GM18873 (cell line): ENCODE results near the gene P2RX6.
"Not testable (repeated sequence)": the region's sequence is repeated elsewhere in the genome, so short reads cannot be mapped to it uniquely, and the experiment has no call there.

Experiments used
- ATAC-seq: cut with Tn5 transposase; IDR thresholded peaks from one replicate; pipeline ENCODE4 v1.9.1; 2021; ENCODE audit warnings: mild to moderate bottlenecking, moderate library complexity, moderate number of reproducible peaks; ENCODE audit not compliant: unreplicated experiment, low FRiP score

The P2RX6 gene

DNA sequence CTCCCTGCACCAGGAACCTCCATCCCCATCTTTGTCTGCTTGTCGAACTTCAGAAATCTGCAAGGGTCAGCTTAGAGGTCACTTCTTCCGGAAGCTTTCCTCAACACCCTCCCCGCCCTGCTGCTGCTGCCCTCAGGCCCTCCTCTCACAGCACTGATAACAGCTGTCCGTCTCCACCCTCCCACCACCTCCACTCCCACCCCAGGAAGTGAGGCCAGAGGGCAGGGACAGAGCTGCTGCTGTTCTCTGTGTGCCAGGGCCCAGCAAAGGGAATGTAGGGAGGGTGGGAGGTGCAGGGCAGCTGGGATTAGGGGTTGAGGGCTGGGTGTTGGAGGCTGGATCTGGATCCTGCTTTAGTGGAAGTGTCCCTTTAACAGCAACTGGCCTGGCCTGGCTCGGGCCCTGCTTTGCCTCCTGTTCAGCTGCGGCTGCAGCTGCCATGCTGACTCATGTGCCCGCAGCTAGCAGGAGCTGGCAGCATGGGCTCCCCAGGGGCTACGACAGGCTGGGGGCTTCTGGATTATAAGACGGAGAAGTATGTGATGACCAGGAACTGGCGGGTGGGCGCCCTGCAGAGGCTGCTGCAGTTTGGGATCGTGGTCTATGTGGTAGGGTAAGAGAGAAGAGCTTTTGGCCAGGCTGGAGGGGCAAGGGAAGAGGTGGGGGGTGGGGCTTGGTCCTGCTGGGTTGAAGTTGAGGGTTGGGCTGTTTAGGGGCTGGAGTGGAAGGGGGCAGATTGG, at the start of gene P2RX6:
TSS of gene P2RX6 (plus strand) at position 440 of the 740 bp plus-strand sequence. CDS start at position 450, 10 bp downstream.
- no peak for ATAC-seq

DNA sequence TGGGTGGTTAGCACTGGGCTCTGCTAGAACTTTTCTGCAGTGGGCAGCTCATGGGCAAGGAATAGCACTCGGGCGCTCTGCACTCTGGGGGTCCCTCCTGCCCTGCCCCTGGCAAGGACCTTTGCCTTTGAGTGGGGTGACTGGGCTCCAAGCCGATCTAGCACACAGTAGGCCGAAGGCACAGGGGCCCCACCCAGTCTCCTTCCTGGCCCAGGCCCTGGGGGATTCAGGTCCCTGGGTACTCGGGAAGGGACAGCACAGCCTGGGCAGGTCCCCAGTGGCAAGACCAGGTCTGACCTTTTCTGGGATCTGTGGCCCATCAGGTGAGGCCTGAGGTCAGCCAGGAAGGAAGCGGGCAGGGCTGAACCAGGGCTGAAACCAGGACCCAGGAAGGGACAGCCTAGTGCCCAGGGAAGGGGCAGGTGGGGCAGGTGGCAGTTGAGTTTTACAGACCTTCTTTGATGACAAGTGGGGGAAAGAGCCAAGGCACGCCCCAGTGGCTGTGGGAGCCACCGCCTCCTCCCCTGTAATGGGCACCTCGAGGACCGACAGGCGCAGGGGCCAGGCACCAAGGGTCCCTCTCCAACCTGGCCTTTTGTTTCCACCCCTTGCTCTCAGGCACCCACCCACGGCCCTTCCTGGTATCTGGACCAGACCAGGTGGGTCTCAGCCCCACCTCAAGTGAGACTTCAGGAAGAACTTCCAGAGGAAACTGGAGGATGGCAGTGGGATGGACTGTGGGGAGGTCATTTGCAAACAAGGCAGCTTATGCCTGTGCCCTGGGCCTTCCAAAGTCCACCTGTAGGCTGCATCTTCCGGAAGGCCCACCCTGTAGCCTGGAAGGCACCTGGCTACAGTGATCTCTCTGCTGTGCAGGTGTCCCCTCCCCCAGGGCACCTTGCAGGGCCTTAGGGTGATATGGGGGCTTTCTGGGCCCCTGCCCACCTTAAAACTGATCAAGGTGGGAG, 48.8 kb upstream of the P2RX6 start:
- no peak for ATAC-seq

DNA sequence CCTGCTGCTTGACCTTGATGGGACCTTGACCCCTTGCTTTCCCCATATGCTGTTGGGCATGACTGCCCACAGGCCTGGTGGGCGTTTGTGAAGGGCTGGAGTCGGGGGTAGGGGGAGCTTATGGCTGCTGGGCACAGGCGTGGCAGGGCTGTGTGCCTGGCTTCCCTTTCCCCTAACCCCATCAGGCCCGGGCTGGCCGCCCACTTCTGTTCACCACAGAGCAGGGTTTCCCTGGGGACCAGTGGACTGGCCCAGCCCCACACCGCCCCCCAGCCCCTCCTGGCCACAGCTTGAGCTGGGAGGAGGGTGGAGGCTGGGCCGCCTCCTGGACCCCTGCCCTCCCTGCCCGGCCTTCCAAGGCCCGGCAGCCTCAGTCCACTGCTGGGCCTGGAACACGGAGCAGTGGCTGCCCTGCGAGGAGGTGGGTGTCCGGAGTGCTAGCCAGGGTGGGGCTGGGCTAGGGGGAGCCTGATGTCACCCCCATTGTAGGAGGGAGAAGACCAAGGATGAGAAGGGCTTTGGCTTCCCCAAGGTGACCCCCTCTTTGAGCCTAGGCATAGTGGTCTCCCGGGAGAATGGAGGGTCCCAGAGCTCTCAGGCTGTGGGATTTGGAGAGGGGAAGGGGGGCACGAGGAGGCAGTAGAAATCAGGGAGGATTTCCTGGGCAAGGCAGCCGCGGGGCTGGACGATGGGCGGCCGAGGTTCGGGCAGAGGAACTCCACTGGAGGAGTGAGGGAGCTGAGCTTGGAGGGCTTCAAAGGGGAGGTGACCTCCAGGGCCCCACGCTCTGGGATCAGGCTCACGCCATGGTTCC, 47.9 kb upstream of the P2RX6 start, which contains the start of gene AIFM3:
TSS of gene AIFM3 (plus strand) at position 373 of the 814 bp plus-strand sequence. CDS start 690 bp downstream, outside the sequence.
- no peak for ATAC-seq

DNA sequence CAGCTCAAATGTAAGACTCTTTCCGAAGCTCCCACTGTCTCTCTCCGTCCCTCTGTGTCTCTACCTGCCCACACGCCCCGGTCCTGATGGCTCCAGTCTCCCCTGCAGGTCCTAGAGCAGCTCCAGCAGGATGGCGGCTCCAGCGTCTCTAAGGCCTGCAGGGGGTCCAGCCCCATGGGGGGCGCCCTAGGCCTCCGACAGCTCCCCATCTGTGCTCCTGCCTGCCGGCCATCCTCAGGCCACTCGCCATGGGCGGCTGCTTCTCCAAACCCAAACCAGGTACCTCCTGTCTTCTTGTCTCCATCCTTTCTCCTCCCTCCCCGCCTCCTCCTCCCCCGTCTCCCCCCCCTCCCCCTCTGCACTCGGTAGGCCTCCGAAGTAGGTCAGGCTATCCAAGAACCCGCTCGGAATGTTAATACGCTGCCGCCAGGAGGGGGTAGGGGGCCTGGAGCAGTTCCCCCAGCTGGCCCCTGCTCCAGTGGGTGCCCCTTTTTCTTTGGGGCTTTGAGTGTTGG, 47.2 kb upstream of the P2RX6 start:
- no peak for ATAC-seq

DNA sequence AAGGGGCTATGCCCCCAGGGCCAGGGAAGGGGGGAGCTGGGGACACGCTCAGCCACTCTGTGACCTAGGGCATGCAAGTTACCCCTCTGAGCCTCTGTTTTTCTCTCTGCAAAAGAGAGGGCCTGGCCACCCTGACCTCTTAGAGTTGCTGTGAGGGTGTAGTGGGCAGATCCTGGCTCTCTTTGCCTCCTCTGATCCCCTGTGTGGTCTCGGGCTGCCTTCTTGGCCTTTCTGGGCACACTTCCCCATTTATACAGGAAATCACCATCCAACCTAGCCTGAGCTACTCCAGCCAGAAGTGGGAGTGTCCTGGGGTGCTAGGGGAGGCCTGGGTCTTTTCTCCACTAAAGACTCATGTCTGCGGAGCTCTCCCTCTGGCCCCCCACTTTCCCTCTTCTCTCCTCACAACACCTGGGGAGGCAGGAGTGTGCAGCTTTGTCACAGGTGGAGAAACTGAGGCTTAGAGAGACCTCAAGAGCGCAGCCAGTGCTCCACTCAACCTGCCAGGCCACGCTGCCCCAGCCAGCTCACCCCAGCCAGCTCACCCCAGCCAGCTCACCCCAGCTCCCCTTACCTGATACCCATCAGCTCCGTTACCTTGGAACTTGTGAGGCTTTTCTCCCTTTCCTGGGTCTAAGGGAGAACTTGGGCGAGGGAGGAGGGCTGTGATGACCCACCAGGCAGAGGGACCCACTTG, 46.5 kb upstream of the P2RX6 start:
- ATAC-seq: no peak

DNA sequence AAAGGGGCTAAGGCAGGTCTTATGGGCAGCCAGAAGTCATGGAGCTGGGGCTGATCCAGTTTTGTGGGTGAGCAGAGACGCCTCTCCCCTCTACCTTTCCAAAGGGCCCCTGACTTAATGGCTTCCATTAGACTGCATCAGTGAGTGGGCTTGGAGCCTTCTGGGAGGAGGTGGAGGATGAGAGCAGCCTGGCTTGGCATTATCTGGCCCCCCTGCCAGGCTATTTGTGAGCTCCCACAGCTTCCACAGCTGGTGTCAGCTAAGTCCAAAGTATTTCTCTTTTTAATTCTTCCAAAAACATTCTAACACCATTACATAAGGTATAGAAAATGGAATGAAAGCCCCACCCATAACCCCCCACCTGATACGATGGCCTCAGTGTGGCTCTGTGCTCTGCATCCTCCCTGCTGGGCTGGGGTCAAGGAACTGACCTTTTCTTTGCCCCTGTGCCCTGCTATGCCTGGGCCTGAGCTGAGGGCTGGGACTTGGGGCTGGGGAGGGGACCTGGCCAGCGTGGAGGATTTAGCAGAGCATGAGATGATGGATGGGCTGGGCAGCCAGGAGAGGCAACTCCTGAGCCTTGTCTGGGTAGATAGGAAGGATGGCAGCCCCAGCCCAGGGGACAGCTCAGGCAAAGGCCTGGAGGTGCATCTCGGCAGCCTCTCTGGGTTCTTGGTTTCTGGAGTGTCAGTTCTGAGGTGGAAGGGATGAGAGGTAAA, 43.9 kb upstream of the P2RX6 start:
- ATAC-seq: no peak

DNA sequence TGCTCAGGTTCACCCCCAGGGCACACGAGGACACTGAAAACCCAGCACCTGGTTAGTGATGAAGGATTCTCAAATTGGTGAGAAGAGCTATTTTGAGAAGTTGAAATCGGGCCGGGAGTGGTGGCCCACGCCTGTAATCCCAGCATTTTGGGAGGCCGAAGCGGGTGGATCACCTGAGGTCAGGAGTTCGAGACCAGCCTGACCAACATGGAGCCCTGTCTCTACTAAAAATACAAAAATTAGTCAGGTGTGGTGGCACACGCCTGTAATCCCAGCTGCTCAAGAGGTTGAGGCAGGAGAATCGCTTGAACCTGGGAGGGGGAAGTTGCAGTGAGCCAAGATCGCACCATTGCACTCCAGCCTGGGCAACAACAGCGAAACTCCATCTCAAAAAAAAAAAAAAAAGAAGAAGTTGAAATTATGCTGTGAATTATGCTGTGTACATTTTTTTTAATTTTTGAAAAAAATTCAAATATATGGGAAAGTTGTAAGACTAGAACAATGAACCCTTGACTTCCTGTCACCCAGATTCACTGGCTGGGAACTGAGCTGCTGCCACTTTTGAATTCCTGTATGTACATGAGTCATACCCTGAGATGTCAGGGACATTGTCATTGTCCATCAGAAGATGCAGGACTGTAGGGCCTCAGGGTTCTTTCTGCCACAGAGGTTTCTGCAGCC, 42.8 kb upstream of the P2RX6 start:
- not testable (repeated sequence) for ATAC-seq

DNA sequence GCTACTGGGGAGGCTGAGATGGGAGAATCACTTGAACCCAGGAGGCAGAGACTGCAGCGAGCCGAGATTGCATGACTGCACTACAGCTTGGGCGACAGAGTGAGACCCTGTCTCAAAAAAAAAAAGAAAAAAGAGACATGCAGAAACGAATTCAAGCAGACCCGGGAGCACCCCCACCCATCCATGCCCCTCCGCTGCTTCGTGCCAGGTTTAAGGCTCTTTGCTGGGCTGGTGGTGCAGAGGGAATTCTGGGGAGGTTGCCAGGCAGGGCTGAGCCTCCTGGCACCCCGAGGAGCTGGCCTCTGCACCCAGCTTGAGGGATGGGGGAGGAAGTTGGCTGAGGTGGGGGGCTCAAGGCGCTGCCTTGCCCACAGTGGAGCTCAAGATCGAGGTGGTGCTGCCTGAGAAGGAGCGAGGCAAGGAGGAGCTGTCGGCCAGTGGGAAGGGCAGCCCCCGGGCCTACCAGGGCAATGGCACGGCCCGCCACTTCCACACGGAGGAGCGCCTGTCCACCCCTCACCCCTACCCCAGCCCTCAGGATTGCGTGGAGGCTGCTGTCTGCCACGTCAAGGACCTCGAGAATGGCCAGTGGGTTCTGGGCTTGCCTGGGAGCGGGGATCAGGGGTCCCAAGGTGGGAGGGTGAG, 41.9 kb upstream of the P2RX6 start:
- no peak for ATAC-seq

DNA sequence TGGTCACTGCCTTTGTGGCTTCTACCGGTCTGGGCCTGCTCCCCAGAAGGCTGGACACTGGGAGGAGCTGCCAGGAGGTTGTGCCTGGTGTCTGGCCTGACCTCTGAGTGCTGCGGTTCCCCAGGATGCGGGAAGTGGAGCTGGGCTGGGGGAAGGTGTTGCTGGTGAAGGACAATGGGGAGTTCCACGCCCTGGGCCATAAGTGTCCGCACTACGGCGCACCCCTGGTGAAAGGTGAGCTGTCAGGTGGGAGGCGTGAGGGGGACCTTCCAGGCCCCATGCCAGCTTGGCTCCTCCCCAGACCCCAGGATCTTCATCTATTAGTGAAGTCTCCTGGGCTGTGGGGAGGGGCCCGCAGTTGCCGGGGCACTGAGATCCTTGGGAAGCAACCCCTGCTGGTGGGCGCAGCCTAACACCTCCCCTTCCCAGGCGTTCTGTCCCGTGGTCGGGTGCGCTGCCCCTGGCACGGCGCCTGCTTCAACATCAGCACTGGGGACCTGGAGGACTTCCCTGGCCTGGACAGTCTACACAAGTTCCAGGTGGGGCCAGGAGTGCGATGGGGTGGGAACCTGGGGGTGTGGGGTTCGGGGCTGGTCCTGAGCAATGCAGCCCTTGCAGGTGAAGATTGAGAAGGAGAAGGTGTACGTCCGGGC, 41.2 kb upstream of the P2RX6 start:
- ATAC-seq: no peak

DNA sequence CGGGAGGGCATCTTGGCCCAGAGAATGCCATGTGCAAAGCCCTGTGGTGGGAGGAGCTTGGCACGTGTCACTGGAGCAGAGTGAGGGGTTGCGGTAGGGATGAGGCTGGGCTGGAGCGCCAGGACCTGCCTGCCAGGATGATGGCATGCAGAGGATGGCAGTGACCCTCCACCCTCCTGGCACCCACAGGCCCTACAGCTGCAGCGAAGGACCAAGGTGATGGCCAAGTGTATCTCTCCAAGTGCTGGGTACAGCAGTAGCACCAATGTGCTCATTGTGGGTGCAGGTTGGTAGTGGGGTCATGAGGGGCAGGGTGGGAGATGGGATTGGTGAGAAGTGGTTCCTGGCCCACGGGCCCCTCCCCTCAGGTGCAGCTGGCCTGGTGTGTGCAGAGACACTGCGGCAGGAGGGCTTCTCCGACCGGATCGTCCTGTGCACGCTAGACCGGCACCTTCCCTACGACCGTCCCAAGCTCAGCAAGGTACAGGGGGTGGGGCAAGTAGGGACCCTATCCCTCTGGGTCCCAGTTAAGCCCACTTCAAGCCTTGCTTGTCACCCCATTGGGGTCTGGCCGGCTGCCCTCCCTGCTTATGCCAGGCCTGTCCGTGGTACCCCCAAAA, 40.5 kb upstream of the P2RX6 start:
- ATAC-seq: no peak

DNA sequence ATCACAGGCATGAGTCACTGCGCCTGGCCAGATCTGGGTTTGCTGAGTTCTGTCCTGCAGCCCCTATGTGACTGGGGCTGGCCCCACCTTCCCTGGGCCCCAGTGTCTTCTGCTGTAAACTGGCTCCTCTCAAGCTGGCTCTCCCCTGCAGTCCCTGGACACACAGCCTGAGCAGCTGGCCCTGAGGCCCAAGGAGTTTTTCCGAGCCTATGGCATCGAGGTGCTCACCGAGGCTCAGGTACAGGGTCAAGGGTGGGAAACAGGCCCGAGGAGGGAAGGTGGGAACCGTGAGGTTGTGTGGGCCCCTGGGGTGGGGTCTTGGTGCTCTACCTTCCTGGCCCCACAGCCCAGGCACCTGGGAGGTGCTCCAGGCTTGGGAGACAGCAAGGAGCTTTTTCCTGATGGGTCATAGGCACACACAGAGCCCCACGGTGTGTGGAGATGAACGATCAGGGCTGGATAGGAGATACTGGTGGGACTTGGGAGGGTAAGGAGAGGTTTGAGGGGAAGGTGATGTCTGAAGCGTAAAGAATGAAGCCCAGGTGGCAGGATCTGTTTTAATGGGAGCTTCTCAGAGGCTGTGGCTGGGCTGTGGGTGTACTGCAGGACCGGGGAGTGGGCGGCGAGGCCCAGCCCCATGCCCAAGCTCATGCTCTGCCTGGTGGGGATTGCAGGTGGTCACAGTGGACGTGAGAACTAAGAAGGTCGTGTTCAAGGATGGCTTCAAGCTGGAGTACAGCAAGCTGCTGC, 39.2 kb upstream of the P2RX6 start:
- ATAC-seq: no peak

DNA sequence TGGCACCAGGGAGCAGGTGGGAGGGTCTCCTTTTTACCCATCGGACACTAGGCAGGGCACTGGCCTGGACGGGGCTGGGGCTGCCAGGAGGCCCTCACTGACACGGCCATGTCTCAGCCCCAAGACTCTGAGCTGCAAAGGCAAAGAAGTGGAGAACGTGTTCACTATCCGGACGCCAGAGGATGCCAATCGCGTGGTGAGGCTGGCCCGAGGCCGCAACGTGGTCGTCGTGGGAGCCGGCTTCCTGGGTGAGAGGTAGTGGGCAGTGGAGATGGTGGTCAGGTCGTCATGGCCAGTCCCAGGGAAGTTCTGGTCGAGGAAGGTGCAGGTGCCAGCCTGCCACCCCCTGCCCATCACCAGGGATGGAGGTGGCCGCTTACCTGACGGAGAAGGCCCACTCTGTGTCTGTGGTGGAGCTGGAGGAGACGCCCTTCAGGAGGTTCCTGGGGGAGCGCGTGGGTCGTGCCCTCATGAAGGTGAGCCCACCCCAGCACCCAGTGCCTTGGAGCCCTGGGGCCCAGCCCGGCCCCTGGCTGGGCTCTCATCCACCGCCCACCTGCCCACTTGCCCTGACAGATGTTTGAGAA, 38.6 kb upstream of the P2RX6 start:
- ATAC-seq: no peak

DNA sequence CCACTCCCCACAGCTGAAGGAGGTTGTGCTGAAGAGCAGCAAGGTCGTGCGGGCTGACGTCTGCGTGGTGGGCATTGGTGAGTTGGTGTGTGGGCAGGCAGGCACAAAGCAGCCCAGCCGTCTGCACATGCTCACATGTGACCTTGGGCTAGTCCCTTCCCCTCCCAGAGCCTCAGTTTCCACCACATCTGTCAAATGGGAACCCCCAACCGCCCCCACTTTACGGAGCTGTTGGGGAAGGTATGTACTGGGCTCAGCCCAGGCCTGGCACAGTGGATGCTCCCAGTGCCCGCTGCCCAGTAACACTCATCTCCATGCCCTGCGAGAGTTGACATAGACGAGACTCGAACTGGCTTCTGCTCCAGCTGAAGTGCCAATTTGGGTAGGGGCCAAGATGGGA, 37.9 kb upstream of the P2RX6 start:
- no peak for ATAC-seq

DNA sequence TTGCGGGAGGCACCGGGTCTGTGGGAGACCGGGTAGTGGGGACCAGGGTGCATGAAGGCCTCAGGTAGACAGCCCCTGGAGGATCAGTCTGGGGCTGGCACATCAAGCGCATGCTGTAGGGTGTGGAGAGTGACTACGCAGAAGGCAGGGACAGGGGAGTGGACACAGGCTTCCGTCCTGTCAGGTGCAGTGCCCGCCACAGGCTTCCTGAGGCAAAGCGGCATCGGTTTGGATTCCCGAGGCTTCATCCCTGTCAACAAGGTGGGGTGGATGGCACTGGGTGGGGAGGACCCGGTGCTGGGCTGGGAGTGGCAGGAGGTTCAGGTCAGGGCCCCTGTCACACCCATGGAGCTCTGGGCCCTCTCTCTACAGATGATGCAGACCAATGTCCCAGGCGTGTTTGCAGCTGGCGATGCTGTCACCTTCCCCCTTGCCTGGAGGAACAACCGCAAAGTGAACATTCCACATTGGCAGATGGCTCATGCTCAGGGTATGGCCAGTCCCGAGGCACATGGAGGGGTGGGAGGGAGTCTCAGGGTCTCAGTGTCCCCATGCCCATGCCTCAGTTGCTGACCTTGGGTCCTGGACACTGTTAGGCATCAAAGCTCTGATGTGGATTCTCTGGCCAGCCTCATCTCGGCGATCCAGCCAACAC, 37.3 kb upstream of the P2RX6 start:
- ATAC-seq: no peak

DNA sequence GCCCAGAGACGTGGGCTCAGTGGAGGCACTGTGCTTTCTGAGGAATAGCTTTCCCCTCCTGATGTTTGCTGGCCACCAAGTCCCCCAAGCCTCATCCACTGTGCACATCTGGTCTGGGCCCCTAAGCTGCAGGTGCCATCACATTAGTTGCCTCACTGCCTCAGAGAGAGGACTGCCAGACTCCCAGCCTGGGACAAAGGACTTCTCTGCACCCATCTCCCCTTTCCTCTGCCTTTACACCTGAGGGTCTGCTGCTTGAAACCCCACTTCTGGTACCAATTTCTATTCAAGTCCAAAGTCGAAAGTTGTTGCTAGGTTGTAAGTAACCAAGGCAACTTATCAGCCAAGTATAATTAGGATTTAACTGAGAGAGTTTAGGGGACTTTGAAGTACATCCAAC, 36.5 kb upstream of the P2RX6 start:
- no peak for ATAC-seq
